SHP77 treated with DMSO at 0.1 percent for 48 hours (cell line): ENCODE measurements around the gene CALY.

Experiments
- DNase-seq: peaks from one replicate; lab custom pipeline; 2025; lab: John Stamatoyannopoulos, UW

Gene CALY

DNA sequence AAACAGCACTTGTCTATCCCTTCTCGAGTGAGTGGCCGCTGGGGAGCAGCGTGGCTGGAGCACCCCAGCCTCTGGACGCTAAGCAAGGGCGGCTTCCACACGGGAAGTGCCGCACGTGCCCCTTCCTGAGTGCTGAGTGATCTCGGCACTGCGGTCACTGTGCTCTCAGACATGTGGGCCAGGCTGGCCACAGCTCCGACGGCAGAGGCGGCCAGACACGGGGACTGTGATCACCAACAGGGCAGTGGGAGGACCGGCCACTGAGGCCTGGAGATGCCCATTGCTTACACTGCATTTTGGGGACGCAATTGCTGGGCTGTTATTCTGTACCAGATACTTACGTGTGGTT lies 29.4 kb upstream of the CALY start:
- DNase-seq = no peak

DNA sequence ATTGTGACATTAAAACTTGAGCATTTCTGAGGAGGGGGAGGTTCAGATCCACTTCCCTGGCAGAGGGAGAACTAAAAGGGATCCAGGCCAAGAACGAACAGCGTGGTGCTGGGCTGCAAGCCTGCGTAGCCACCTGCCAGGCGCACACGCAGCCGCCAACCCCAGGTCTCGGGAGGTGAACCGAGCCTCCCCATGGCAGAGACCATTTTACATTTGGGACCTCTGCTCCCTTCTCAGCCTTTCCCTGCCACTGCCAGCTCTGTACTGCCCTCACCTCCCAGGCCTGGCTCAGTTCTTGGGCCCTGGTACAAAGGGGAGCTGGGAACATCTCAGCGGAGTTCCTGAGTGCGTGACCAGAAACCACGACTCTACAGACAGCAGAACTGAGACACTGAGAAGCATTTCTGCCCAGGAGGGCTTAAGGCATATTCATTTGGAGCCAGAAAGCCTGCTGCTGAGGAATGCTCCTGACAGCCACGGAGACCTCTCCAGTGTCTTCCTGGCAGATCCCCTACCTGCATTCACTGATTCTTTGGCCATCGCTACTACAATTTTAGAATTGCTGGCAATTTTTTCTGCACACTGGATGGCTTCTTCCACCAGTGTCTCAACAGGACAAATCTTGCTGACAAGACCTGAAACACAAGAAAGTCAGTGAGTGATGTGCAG lies 28.9 kb upstream of the CALY start:
- no peak for DNase-seq

DNA sequence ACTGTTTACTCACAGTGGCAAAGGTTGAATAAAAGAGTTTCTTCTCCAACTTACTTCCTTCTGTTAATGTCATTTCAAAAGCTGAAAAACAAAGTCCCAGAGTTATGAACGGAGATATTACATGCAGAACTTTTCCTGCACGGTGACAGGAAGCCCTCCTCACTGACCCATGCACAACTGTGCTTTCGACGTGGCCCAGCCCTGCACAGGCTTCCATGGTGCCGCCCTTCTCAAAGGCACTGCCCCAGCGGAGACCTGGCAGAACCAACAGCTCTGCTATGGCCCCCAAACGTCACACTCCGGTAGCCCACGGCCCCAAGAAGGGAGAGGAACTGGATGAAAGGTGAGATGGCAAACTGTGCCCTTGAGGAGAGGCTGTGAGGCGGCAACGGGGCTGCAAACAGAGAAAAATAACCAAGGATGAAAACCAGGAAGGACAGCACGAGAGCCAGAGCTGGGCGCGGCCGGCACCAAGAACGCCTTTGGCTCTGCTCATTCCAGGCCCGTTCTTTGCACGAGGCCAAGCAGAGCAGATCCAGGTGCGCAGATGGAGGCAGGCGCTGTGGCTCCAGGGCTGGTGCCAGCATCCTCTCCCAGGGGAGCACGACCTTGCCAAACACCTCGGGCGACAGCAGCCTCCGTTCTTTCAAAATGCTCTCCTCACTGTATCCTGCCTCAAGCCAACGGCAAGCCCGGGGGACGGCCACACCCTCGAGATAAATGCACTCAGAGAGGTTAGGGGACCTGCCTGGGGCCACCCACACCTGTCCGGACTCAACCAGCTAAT lies 28.1 kb upstream of the CALY start:
- no peak for DNase-seq

DNA sequence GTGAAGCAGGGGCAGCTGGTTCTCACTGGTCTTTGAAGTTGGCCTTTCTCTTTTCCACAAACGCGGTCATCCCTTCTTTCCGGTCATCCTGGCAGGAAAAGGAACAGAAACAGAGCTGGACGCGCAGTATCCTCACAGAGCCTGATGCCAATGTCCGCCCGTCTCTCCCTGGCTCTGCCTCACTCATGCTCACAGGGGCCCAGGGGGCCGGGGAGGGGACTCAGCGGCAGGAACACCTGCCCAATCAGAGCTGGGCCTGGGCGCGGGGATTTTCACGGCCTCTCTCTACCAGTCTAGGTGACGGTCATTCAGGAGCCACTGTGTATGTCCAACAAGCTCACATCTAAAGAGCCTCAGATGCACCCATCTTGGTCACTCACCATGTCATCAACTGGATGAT lies 26.1 kb upstream of the CALY start:
- DNase-seq = no peak

DNA sequence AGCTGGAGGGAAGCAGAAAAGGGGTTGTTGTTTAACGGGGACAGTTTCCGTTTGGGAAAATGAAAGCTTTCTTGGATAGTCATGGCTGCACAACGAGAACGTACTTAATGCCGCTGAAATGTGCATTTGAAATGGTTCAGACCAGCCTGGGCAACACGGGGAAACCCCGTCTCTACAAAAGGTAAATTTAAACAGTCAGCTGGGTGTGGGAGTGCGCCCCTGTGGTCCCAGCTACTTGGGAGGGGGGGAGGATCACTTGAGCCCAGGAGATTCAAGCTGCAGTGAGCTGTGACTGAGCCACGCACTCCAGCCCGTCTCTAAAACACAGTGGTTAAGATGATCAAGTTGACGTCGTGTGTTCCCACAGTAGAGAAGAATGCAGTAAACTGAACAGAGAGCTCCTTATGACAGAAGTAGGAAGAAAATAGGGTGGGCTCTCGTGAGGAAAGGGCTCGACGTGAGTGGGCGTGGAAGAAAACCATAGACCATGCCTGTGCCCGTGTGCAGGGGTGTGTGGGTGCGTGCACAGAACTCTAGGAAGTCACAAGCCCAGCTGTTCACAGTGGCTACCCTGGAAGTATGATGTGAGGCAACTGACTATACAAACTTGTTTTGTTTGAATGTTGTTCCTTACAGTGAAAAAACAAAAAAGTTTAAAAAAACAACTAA lies 25.2 kb upstream of the CALY start:
- DNase-seq = no peak

DNA sequence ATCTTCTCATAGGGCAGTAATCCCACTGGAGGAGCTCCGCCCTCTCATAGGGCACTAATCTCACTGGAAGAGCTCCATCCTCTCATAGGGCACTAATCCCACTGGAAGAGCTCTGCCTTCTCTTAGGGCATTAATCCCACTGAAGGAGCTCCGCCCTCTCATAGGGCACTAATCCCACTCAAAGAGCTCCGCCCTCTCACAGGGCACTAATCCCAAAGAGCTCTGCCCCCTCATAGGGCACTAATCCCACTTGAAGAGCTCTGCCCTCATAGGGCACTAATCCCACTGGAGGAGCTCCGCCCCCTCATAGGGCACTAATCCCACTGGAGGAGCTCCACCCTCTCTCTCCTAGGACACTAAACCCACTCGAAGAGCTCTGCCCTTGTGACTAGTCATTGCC lies 24.5 kb upstream of the CALY start:
- no peak for DNase-seq

DNA sequence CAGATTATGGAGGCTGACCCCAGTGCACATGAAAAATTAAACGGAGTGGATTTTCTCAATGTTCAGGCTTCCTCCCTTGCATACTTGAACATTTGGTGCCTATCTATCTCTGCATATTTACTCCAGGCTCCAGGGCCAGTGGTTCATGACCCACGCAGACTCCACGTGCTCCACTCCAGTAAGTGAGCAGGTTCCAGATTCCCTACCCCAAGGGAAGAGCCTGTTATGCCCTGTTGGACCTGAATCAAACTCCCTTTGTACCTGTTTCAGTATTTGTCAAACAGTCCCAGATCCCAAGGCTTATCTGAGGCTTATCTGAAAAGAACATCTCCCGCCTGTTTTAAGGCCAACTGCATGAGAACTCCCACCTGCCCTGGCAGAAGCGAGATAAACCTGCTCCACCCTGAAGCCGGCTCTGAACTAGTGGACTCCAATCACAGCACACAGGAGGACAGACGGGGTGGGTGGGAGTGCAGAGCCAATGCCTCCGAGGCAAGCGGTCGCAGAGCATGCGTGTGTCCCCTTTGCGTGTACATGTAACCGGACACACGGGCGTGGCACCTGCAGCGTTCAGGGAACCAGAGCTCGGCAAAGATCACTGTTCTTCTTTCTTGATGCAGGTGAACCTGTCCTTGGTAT lies 23.4 kb upstream of the CALY start:
- DNase-seq = no peak

DNA sequence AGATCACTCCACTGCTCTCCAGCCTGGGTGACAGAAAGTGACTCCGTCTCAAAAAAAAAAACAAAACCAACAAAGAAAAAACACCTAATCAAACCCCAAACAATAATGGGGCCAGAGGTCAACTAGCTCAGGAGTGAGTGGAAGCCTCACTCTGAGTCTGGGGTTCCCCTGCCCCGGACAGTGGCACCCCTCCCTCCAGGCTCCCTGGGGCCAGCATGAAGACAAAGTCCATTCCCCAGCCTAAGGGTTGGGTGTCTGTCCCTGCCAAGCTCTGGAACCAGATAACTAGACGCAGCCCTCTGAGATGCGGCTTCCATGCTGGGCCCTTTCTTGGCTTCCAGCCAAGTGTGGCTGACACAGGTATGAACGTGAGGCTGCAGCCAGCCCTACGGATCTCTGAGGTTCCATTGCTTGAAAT lies 22.9 kb upstream of the CALY start:
- no peak for DNase-seq

DNA sequence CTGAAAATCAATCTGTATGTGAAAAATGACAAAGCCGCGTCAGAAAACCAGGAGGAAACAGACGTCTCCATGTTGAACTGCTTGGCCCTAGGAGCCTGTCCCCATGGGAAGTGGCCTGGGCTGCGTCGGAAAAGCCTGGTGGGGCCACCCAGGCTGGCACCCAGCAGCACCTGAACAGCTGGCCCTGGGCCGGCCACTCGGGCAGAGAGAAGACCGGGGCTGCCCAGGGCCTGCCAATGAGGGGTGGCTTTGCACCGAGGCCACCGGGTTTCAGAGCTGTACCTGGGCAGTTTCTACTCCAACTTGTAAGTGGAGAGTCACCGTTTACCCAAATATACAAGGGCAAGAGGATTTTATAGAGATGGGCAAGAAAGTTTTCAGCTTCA lies 22.2 kb upstream of the CALY start:
- no peak for DNase-seq

DNA sequence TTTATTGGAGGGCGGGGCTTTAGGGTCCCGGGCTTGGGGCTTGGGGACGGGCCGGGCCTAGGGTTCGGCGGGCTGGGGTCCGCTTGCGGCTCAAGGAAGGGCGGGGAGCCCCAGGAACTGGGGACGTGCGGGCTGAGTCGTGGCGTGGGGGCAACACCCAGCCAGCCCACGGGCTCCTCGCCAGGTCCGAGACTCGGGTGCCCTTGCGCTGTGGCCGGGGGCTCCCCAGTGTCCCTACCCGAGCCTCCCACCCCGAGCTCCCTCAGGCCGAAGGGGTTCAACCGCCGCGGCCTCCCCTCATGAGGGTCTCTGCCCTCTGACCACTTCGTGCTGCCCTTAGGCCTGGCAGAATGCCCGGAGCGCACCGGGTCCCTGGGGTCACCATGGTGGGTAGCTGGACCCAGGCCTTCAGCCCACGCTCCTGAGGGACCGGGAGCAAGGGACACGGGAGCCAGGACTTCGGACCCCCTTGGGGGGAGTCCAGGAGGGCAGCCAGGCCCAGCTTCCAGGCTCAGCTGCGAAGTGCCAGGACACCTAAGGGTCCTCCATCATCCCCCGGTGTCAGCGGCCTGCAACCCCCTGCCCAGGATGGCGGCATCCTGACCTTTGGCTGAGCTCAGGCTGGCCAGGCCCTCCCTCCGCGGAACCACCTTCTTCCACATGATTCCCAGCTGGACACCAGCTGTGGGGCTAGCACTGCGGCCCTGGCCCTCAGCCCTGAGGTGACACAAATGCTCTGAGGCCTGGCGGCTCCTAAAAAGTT lies 21.6 kb upstream of the CALY start:
- no peak for DNase-seq

DNA sequence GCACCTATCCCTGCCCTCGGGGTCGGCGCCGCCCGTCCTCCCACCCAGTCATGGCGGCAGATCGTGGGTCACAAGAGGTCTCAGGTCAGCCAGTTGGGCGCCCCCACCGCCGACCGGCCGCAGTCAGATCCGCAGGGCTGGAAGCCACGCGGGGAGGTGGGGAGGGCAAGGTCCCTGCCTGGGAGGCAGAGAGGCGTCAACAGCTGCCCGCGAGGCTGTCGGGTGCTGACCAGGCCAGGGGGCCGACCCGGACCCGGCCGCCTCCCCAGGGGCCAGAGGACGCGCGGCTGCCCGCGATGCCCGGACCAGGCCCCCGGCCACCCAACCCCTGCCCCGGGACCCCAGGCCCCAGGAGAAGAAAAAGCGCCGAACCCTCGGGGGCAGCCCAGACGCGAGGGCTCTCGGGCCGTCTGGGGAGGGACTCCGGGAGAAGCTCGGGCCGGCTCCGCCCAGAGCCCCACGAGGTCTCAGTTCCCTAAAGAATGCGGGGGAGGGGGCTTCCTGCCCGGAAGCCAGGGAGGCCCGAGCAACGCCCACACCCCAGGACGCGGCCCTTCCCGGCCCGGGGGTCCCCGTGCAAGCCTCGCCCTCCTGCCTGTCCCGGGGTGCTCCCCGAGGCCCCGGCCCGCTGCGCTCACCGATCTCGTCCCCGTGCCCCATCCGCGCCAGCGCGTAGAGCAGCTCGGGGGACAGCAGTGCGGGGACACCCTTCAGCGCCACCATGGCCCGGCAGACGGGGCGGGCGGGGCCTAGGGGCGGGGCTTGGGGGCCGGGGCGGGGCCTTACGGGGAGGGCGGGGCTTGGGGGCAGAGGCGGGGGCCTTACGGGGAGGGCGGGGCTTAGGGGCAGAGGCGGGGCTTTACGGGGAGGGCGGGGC lies 20.8 kb upstream of the CALY start, which contains the start of gene FUOM:
TSS of gene FUOM (minus strand) at position 735 of the 877 bp plus-strand sequence. CDS start at position 723, 12 bp downstream.
- DNase-seq = peak; percentile 58

DNA sequence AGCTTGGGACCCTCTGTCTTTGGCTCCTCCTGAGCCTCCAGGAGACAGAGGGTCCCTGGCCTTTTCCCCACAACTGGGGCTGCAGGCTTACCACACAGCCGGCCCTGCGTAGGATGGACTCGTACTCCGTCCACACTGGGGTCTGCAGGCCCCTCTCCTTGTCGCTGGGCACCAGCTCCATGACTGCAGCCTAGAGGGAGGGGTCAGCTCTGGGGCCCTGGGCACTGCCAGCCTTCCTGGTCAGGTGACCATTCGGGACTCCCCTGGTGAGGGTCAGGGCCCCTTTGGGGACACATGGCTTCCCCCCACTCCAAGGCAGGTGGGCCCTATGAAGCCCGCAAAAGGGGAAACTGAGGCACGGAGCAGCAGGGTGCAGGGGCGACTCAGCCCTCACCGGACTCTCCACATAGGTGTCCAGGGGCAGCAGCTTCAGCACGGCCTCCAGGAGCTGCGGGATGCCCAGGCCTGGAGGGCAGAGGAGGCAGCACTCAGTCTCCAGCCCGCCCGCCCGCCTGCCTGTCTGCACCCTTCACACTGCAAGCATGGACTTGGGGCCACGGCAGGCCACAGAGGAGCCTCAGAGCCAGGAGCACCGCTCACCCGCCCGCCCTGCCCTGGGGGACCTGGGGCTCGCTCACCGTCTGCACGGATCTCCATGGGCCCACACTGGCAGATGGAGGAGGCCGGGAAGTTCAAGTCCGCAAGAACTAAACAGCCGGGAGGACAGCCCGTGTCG lies 20.0 kb upstream of the CALY start:
- DNase-seq = no peak

DNA sequence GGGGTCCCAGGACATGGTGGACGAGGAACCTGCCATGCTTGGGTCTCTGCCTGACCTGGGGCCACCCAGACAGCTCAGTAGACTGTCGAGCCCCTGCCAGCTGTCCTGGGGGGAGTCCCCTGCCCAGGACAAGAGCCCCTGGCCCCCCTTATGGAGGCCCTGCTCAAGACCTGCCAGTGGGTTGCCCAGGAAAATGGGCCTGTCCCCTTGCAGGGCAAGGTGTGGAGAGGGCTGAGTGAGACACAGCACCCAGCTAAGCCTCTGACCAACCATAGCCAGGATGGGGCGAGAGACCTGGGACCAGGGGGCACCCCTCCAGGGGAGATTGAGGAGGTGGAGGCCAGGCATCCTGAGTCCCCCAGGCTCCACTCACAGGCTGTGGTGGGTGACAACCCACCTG lies 19.3 kb upstream of the CALY start:
- DNase-seq = no peak

DNA sequence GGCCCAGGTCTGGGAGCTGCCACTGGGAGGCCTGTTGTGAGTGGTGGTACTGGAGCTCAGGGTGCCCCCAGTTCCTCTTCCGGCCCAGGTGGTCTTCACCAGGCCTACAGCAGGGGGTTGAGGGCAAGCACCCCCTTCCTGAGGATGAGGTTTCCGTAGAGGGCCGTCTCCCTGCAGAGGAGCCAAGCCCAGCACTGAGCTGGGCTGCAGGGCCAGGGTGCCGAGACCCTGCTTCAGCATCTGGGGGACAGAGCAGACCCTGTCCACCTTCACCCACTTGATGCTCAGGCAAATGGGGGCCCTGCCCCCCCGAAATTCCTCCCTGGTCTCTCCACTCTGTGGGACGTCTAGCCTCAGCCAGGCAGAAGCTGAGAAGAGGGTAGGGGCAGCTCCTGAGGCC lies 18.6 kb upstream of the CALY start:
- no peak for DNase-seq

DNA sequence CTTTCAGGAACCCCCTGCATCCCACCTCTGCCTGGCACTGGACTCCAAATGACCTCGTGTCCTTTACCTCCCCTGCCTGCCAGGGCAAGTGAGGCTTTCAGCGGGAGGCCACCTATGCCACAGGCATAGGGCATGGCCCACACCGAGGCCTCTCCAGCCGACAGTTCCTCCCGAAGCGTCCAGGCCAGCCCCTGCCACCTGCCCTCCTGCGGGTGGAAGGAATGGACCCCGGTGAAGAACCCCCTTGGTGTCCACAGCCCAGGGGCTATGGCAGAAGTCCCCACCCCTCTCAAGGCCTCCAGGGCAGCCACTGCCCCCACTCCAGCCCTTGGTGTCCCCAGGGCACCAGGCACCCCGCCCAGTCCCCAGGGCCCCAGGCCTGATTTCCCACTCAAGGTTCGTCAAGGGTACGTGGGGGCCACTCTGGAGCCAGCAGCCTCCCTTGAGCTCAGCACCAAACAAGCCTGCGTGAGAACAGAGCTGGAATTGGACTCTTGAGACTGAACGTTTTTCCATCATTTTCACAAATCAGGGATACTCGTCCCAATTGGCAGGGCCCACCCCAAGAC lies 18.1 kb upstream of the CALY start:
- DNase-seq = no peak

DNA sequence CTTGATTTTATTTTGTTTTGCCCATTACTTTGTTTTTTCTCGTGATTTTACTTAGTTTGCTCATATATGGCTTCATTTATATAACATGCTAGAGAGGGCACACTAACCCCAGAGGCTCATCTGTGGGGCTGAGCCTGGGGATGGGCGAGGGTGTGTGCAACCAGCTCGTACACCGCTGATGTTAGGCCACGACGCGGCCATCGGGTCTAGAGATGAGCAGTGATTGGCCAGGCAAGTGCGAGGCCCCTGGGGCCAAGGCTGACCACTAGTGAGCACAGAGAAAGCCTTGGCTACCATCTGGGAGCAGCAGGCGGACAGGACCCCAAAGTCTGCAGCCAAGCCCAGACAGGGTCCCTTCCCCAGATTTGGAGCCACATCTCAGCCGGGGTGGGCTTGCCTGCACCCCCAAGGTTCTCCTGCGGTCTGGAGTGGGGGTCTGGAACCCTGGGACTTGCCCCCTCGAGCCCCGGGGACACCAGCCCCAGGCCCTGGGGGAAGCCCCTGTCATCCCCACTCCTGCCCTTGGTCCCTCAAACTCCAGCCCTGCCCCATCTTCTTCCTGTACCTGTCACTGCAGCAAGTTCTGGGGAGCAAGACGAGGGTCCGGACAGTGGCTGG lies 17.4 kb upstream of the CALY start:
- DNase-seq = no peak

DNA sequence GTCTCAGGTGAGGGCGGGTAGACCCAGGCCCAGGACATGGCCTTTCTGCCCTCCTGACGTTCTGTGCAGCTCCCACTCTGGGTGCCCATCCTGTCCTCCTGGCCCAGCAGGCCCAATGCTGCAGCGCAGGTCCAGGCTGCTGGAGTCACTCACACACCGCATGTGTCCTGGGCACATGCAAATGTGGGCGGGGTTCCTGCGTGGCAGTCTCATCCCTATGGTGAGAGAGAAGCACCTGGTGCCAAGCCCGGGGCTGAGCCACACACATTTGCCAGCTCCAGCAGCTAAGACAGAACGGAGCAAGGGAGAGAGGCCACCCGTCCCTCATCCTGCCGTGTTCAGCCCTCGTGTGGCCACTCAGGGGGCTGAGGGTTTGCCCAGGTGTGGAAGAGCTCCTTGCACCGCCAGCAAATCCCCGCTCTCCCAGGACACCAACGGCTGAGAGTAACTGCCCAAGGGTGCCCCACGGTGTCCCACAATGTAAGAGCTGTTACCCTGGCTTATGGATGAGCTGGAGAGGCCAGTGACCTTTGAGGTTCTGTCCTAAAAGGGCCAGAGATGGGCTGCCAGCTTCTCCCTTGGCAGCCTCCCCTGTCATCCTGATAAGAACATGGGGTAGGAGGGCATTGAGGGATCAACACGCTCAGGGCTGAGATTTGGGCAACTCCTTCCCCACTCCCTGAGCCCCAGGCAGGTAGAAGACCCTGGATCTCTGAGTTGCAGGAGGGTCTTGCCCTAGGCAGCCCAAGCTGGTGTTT lies 16.7 kb upstream of the CALY start:
- DNase-seq = no peak

DNA sequence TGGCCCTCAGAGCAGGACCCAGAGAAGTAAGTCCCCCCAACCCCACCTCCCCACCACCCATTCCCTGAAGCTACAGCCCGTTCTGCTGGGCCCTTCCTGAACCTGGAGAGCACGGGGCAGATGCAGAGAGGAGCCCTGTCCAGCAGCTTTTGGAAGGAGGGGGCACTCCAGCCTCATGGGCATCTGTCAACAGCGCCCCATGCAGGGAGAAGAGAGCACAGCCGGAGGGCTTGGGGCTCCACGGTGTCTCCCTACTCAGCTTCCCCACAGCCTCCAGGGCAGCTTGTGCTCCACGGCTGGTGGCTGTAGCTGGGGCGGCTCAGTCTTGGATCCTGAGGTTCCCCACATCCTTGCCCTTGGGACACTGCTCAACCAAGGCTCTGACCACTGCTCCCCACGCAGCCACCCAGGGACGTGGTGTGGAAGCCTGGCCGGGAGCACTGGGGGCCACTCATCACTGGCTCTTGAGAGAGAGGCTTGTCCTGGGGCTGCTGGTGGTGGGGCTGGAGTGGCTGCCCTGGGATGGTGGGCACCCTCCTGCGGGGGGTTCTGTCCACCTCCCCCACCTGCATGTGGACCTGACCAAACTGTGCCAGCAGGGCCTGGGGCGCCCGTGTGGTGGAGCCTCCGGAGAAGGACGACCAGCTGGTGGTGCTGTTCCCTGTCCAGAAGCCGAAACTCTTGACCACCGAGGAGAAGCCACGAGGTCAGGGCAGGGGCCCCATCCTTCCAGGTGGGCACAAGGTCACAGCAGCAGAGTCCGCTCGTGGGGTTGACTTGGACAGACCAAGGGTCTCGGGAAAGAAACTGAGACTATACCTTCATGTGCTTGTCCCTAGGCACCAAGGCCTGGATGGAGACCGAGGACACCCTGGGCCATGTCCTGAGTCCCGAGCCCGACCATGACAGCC lies 15.0 kb upstream of the CALY start:
- DNase-seq = no peak
